Activated T-cell treated with anti-CD3 and anti-CD28 coated beads, Interleukin-2, amount 50 U/mL, for 24 hours (primary cell): ENCODE data around the gene DDX31.

Experiments
- DNase-seq: peaks from one replicate; pipeline ENCODE4 v3.0.0-alpha.2; 2020
- H3K27ac Mint-ChIP-seq: 2 replicates; pipeline ENCODE4 v1.8.0; 2020; ENCODE audit warnings: mild to moderate bottlenecking, mixed read lengths
- H3K27me3 Mint-ChIP-seq: 2 replicates; pipeline ENCODE4 v1.8.0; 2020; ENCODE audit warnings: mixed read lengths
- H3K36me3 Mint-ChIP-seq: 2 replicates; pipeline ENCODE4 v1.8.0; 2020; ENCODE audit warnings: low read depth, mixed read lengths
- H3K4me1 Mint-ChIP-seq: 2 replicates; pipeline ENCODE4 v1.8.0; 2020; ENCODE audit warnings: low read depth, mixed read lengths
- H3K4me3 Mint-ChIP-seq: 2 replicates; pipeline ENCODE4 v1.8.0; 2020; ENCODE audit warnings: mild to moderate bottlenecking, moderate library complexity, mixed read lengths
- H3K9me3 Mint-ChIP-seq: 2 replicates; pipeline ENCODE4 v1.8.0; 2020; ENCODE audit warnings: mixed read lengths

The DDX31 gene

DNA sequence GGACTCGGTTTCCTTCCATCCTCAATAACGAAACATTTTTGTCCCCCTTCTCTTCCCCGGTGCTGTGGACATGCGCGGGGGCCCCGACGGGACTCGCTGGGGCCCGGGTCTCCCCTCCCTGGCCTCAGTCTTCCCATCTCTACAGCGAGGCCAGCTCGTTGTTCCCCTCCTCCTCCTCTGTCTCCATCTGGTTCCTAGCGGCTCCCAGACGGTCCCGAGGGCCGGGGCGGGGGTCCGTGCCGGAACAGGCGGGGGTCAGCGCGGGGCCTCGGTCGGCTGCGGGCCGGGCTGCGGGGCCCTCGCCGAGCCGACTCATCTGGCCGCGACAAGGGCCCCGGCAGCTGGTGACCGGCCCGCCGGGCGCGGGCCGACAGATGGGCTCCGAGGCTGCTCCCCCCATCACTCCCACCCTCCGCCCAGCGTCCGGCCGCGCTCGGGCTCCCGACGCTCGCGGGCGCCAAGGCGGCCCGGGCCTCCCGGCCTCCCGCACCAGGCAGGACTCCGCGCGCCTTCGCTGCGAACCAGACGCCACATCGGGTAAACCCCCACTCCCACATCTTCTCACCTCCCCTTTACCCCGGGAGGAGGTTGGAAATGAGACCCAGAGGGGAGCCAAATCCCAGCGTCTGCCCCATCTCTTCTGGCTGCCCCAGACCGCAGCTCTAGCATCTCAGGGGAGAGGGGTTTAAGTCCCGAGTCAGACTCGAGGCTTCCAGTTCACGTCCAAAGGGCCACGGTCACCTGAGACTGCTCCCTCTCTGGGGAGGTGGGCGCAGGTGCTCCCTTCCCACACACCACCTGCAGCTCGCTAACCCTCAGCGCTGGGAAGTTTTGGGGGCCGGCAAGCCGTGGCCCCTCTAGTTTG is 79.2 kb downstream of the DDX31 start:
- peaks cover 28% of the 10 kb centered on the region for H3K36me3 Mint-ChIP-seq

DNA sequence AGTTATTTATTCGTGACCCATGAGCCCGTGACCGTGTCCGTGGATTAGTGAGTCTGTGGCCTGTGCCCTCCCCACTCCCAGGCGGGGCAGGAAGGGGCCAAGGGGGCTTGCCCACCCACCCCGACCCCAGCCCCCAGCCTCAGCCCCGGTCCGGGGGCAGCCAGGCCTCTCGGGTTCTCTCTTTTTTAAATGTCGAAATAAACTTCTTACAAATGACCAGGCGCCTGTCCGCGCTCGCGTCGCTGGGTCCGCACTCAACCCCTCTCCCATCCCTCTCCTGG is 79.8 kb downstream of the DDX31 start:
- H3K36me3 Mint-ChIP-seq: peaks cover 23% of the 10 kb centered on the region
- H3K4me3 Mint-ChIP-seq: no peak overlapping the region
- peak overlapping the region; percentile 29 for H3K27ac Mint-ChIP-seq
- H3K9me3 Mint-ChIP-seq: no peaks in the 10 kb centered on the region
- DNase-seq: no peak
- H3K27me3 Mint-ChIP-seq: peaks cover 69% of the 10 kb centered on the region
- peaks cover 9% of the 10 kb centered on the region for H3K4me1 Mint-ChIP-seq

More for the DNA sequence above, 79.2 kb downstream of the DDX31 start:
- Mint-ChIP-seq H3K4me1 (peaks cover 9% of the 10 kb centered on the region), H3K9me3 (no peaks in the 10 kb centered on the region), H3K27ac (peak overlapping the region; percentile 29), H3K4me3 (no peak overlapping the region), H3K27me3 (peaks cover 64% of the 10 kb centered on the region)
- DNase-seq: peak; percentile 38

- peaks cover 9% of the 10 kb centered on the region for H3K4me1 Mint-ChIP-seq
Observed at GRCh38 chr9:132589148-132590036, 80.4 kb downstream of the DDX31 start.

DNA sequence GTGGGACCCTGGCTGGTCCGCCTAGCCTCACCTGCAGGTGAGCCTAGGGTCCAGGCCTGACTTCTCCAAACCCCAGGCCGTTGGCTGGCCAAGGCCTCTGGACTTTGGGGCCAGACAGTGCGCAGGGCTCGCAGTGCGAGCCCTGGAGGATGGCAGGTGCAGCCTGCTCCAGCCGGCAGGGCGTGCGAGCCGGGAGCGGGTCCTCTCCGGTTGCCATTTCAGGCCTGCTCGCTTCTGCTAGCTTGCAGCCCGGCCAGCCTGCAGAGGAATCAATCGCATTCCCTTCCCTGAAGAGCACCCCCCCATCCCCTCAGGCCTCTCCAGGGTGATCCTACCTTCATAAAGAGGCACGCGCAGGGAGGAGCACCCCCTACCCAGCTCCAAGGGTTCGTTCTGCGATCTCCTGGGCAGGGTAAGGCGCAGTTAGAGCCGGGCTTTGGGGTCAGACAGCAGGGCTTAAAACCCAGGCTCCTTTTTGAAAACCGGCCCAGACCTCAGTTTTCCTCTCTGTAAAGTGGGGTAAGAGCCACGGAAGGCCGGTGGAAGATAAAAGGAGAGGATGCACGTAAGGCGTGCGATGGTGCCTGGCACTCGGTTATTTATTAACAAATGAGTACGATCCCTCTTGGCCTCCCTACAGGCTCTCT is 81.2 kb downstream of the DDX31 start:
- H3K27ac Mint-ChIP-seq: no peak overlapping the region
- DNase-seq: no peak
- no peaks in the 10 kb centered on the region for H3K9me3 Mint-ChIP-seq
- H3K27me3 Mint-ChIP-seq: peaks cover 81% of the 10 kb centered on the region
- H3K4me3 Mint-ChIP-seq: no peak overlapping the region
- peaks cover 9% of the 10 kb centered on the region for H3K4me1 Mint-ChIP-seq
- peaks cover 10% of the 10 kb centered on the region for H3K36me3 Mint-ChIP-seq

More at GRCh38 chr9:132589148-132590036, 80.4 kb downstream of the DDX31 start:
- H3K27ac Mint-ChIP-seq: peak overlapping the region; percentile 11
- no peak overlapping the region for H3K4me3 Mint-ChIP-seq
- H3K27me3 Mint-ChIP-seq: peaks cover 74% of the 10 kb centered on the region
- peak; percentile 36 for DNase-seq
- H3K9me3 Mint-ChIP-seq: no peaks in the 10 kb centered on the region
- H3K36me3 Mint-ChIP-seq: peaks cover 17% of the 10 kb centered on the region

DNA sequence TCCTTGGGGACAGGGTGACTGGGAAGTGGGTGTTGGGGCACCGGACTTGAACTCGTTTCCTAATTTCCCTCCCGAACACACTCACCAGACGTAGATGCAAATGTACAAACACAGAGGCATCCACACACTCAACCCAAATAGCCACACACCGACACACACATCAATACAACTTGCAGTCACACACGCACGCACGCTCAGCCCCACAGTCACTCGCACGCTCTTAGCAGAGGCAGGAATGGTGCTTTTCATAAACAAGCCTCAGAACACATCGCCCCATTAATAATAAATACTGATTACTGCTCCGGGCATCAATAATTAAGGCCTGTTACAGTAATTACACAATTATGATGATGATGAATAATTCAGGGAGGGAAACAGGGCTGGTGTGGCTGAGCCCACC is 81.7 kb downstream of the DDX31 start:
- no peak for DNase-seq
- peaks cover 5% of the 10 kb centered on the region for H3K36me3 Mint-ChIP-seq
- no peak overlapping the region for H3K4me3 Mint-ChIP-seq
- peaks cover 9% of the 10 kb centered on the region for H3K4me1 Mint-ChIP-seq
- H3K27me3 Mint-ChIP-seq: peaks cover 84% of the 10 kb centered on the region
- no peak overlapping the region for H3K27ac Mint-ChIP-seq
- H3K9me3 Mint-ChIP-seq: no peaks in the 10 kb centered on the region

DNA sequence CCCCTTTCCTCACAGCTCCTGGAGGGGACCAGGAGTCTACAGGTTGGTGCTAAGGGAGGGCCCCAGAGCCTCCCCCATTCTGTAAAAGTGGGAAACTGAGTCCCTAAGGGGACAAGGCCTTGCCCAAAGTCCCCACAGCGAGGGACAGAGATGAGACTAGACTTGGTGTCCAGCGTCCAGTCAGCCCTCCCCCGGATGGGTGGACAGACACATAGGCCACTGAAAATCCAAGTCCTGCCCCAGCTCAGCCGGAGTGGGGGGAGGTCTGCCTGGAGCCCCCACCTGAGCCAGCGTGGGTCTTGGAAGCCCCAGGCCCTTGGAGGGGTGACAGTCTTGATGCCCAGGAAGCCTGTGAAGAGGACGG is 82.2 kb downstream of the DDX31 start:
- no peaks in the 10 kb centered on the region for H3K9me3 Mint-ChIP-seq
- no peak for DNase-seq
- peaks cover 88% of the 10 kb centered on the region for H3K27me3 Mint-ChIP-seq
- peaks cover 2% of the 10 kb centered on the region for H3K36me3 Mint-ChIP-seq
- no peak overlapping the region for H3K4me3 Mint-ChIP-seq
- no peak overlapping the region for H3K27ac Mint-ChIP-seq
- peaks cover 9% of the 10 kb centered on the region for H3K4me1 Mint-ChIP-seq

DNA sequence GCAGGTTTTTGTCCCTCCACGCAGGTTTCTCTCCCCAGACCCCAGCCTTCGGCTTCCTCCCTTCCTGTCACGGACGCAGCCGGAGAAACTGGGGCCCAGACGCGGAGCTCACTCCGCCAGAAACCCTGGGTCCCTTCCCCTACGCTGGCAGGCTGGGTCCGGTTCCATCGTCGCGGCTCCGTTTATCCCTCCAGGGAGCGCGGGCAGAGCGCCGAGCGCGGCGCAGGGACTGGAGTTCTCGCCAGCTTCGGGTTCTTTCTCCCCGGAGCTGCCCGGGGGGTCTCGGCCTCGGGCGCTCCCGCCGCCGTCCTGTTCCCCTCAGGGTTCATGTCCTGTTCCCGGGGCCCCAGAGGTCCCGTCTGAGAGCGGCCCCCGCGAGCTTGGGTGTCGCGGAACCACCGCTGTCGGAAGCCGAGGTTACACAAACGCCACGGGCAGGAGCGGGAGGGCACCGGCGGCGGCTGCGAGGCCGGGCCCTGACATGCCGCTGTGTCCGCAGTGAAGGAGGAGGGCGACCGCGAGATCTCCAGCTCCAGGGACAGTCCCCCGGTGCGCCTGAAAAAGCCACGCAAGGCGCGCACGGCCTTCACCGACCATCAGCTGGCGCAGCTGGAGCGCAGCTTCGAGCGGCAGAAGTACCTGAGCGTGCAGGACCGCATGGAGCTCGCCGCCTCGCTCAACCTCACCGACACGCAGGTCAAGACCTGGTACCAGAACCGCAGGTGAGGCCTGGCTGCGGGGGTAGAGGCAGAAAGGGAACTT is 82.8 kb downstream of the DDX31 start:
- Mint-ChIP-seq H3K36me3 (no peaks in the 10 kb centered on the region), H3K27ac (no peak overlapping the region), H3K4me3 (no peak overlapping the region), H3K9me3 (no peaks in the 10 kb centered on the region), H3K4me1 (peaks cover 9% of the 10 kb centered on the region), H3K27me3 (peaks cover 88% of the 10 kb centered on the region)
- DNase-seq: no peak

- peaks cover 88% of the 10 kb centered on the region for H3K27me3 Mint-ChIP-seq
- H3K36me3 Mint-ChIP-seq: no peaks in the 10 kb centered on the region
- H3K4me1 Mint-ChIP-seq: peaks cover 10% of the 10 kb centered on the region
- H3K4me3 Mint-ChIP-seq: no peak overlapping the region
- peak overlapping the region; percentile 23 for H3K27ac Mint-ChIP-seq
- no peaks in the 10 kb centered on the region for H3K9me3 Mint-ChIP-seq
- DNase-seq: no peak
Observed at GRCh38 chr9:132585954-132586829, 83.6 kb downstream of the DDX31 start.

DNA sequence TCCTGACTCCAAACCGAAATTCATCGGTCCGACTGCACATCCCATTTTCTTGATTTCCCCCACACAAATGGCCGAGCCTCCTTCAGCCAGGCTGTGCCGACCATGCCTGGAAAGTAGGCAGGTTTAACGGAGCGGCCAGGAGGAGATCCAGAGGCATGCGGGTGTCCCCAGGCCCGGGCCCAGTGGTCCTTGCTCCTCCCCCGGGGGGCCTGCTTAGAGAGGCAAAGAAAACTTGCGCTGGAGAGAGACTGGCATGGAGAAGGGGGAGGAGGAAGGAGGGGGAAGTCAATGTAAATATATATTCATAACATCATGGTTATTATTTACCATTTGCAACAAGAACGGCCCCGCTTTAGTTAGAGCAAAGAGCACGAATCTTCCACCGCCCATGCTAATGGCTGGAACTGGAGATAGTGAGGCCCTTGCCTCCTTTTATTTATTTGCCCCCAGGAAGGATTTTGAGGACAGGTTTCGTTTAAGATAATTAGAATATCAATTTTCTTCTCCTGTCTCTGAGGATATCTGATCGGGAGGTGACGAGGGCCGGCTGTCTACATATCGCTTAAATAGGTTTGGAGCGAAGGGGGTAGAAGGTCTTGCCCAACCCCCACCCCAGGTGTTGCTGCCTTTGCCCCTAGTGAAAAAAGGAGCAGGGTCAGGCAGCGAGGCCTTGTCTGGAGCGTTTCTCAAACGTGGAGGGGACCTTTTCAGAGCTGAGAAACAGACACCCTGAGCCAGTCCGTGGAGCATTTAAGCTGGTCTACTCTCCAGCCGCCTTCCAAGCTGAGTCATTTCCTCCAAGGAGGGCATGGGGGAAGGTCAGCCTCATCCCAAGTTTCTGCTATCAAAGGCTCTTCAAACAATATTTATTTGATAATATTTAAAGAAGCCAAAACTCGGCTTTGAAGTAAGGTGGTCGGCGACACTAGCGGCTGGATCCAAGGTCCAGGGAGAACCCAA is 84.9 kb downstream of the DDX31 start:
- no peak overlapping the region for H3K27ac Mint-ChIP-seq
- peaks cover 8% of the 10 kb centered on the region for H3K4me1 Mint-ChIP-seq
- H3K36me3 Mint-ChIP-seq: no peaks in the 10 kb centered on the region
- H3K27me3 Mint-ChIP-seq: peaks cover 88% of the 10 kb centered on the region
- H3K4me3 Mint-ChIP-seq: no peak overlapping the region
- DNase-seq: no peak
- H3K9me3 Mint-ChIP-seq: no peaks in the 10 kb centered on the region

GRCh38 chr9:132583584-132584304 is 86.0 kb downstream of the DDX31 start:
- Mint-ChIP-seq H3K4me1 (peaks cover 7% of the 10 kb centered on the region), H3K4me3 (no peak overlapping the region), H3K36me3 (no peaks in the 10 kb centered on the region), H3K9me3 (no peaks in the 10 kb centered on the region), H3K27me3 (peaks cover 90% of the 10 kb centered on the region), H3K27ac (no peak overlapping the region)
- no peak for DNase-seq

DNA sequence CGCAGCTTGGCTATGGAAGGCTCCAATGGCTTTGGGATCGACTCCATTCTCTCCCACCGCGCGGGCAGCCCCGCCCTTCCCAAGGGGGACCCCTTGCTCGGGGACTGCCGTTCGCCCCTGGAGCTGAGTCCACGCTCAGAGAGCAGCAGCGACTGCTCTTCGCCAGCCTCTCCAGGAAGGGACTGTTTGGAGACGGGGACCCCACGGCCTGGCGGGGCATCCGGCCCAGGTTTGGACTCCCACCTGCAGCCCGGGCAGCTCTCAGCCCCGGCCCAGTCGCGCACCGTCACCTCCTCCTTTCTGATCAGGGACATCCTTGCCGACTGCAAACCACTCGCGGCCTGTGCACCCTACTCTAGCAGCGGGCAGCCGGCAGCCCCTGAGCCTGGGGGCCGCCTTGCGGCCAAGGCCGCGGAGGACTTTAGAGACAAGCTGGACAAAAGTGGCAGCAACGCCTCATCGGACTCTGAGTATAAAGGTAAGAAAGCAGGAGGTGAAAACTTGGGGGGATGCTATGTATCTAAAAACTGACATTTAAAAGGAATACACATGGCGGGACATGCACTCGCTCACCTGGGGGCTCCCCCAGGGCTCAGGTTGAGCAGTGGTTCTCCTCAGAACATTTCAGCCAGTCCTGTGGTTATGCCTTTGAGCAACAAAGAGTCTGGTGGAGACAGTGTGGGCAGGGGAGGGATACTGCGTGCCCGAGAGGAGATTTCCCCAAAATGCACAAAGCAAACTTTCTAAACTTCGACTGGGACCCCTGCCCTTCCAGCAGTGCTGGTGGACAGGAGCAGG is 86.8 kb downstream of the DDX31 start:
- Mint-ChIP-seq H3K4me1 (peaks cover 7% of the 10 kb centered on the region), H3K27me3 (peaks cover 90% of the 10 kb centered on the region), H3K27ac (no peak overlapping the region), H3K9me3 (no peaks in the 10 kb centered on the region), H3K36me3 (no peaks in the 10 kb centered on the region), H3K4me3 (no peak overlapping the region)
- DNase-seq: no peak
